ENCODE data around the gene ATAT1. TPM values are rescaled to one million over a fixed set of nuclear protein-coding genes. Genes with fewer than 3 reads are reported as not detected.

The ATAT1 gene
- total and polyA plus RNA-seq, 2 of the 13 experiments (the other 11 are each of a cell fraction or from before 2014, with no cell fraction given) = 9.2 to 23.6 TPM

DNA sequence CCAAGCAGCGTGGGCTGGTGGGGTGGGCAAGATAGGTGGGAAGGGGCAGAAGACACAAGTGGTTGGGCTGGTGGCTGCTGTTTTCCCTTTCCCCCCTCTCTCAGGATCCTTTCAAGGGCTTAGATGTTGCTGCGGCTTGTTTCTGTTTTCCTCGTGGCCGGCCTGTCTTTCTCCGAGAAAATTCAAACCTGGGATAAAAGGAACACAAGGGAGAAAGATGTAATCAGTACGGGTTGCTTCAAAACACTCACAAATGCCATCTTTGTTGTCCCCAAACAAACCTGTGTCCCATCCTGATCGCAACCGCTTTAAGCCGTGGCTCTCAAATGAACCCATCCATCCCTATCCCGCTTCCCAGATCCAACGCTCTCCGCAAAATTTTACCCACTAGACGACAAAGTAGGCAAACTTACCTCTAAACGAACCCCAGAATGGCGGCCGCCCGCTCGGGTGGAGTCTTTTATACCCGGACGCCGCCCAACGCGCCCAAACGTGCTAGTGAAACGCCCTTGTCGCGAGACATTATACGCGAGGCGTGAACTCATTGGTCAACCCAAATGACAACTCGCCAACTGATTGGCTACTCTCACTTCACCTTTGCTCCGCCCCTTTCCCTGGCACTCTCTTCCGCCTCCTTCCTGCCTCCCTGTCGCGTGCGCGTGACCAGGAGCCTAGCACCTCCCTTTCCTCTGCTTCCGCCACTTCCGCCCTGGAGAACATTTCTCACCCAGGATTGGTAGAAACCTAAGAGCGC, 9.7 kb upstream of the ATAT1 start, which contains the start of gene PPP1R10 (continued):
- no peak for TF ChIP-seq SOX6 (IDR thresholded peaks at IDR 0.05)
- no peak for TF ChIP-seq SOX6 (CRISPR knock-in tag; IDR thresholded peaks at IDR 0.05)
- TF ChIP-seq RAD51 (IDR thresholded peaks at IDR 0.05; ENCODE audit: borderline replicate concordance) = peak; percentile 46
- no peak for TF ChIP-seq MAFK (conservative IDR thresholded peaks at IDR 0.05 in 1 of 2, IDR thresholded peaks at IDR 0.05 in 1 of 2; ENCODE audit: low read length in 2 of 2)
- no peak; the same call in 1 of the 2 replicates for TF ChIP-seq PHF20 (CRISPR knock-in tag; IDR thresholded peaks at IDR 0.05)
- peak; percentile 98 for TF ChIP-seq YY1 (IDR thresholded peaks at IDR 0.05; ENCODE audit: insufficient read depth, insufficient replicate concordance, low read depth, low read length)
- peak; percentile 64; the same call in 1 of the 2 replicates for TF ChIP-seq MYNN (CRISPR knock-in tag; IDR thresholded peaks at IDR 0.05; ENCODE audit: low read depth)
- peak; percentile 72; the same call in 1 of the 2 replicates for TF ChIP-seq ZSCAN21 (CRISPR knock-in tag; IDR thresholded peaks at IDR 0.05; ENCODE audit: borderline replicate concordance)
- no peak for TF ChIP-seq RCOR2 (CRISPR knock-in tag; IDR thresholded peaks at IDR 0.05)
- no peak for TF ChIP-seq ZNF460 (CRISPR knock-in tag; IDR thresholded peaks at IDR 0.05; ENCODE audit: borderline replicate concordance)
- no peak; the same call in none of the 2 replicates for TF ChIP-seq PRDM10 (CRISPR knock-in tag; IDR thresholded peaks at IDR 0.05; ENCODE audit: low read depth)
- TF ChIP-seq, protein P1, sequence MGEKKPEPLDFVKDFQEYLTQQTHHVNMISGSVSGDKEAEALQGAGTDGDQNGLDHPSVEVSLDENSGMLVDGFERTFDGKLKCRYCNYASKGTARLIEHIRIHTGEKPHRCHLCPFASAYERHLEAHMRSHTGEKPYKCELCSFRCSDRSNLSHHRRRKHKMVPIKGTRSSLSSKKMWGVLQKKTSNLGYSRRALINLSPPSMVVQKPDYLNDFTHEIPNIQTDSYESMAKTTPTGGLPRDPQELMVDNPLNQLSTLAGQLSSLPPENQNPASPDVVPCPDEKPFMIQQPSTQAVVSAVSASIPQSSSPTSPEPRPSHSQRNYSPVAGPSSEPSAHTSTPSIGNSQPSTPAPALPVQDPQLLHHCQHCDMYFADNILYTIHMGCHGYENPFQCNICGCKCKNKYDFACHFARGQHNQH (CRISPR knock-in tag; IDR thresholded peaks at IDR 0.05) = peak; percentile 84
- no peak for TF ChIP-seq ZFP36 (IDR thresholded peaks at IDR 0.05; ENCODE audit: borderline replicate concordance, low read depth, low read length, partially characterized antibody)
- TF ChIP-seq, protein P2, sequence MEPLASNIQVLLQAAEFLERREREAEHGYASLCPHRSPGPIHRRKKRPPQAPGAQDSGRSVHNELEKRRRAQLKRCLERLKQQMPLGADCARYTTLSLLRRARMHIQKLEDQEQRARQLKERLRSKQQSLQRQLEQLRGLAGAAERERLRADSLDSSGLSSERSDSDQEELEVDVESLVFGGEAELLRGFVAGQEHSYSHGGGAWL (CRISPR knock-in tag; IDR thresholded peaks at IDR 0.05) = peak; percentile 21
- TF ChIP-seq CC2D1A (CRISPR knock-in tag; IDR thresholded peaks at IDR 0.05) = no peak
- TF ChIP-seq SP2 (CRISPR knock-in tag; IDR thresholded peaks at IDR 0.05) = peak; percentile 89
- TF ChIP-seq ZNF572 (CRISPR knock-in tag; IDR thresholded peaks at IDR 0.05) = no peak
- no peak for TF ChIP-seq ZNF672 (CRISPR knock-in tag; IDR thresholded peaks at IDR 0.05)
- TF ChIP-seq GLMP (CRISPR knock-in tag; IDR thresholded peaks at IDR 0.05; ENCODE audit: borderline replicate concordance) = no peak
- peak; percentile 80 for TF ChIP-seq HOXA3 (CRISPR knock-in tag; IDR thresholded peaks at IDR 0.05)
- peak; percentile 97 for TF ChIP-seq CHD2 (IDR thresholded peaks at IDR 0.05; ENCODE audit: low read depth, low read length)
- TF ChIP-seq NR2F6 (IDR thresholded peaks at IDR 0.05) = no peak
- TF ChIP-seq NR2F6 (CRISPR knock-in tag; IDR thresholded peaks at IDR 0.05) = peak; percentile 23; the same call in 1 of the 2 replicates
